Erythroblast (primary cell): ENCODE measurements around the gene CDC42BPG.

Source experiments
- GATA1 ChIP-seq: IDR thresholded peaks from 2 replicates; pipeline ENCODE4 v1.6.1; 2011; ENCODE audit warnings: low read depth, mild to moderate bottlenecking, control low read depth, low read length, moderate library complexity
- POLR2A ChIP-seq: IDR thresholded peaks from 2 replicates; pipeline ENCODE4 v1.6.1; 2011; ENCODE audit warnings: mild to moderate bottlenecking, low read length

DNA sequence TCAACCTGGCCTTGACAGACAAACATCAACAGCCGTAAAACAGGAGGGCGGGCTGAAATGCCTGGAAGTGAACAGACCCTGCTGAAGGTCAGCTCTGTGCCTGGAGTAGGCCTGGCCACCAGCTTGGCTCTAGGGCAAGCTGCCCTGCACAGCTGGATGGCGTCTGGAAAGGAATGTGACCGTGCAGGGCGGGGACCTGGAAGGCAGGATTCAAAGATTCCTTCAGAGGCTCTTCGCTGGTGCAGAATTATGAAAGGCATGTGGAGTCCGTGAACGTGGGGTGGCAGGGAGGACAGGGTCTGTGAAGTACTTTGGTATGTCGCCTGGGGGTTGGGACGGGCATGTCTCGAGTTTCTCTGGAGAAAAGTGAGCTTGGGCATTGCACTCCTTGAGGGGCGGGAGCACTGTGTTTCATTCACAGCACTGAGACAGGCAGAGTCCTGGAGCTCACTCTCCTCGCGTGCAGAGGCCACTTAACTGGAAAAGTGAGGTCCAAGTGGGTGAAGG, 32.4 kb upstream of the CDC42BPG start:
- TF ChIP-seq POLR2A (no peak), GATA1 (no peak)
